ENCODE measurements around the gene ASIP.
"Not testable (repeated sequence)": the region's sequence is repeated elsewhere in the genome, so short reads cannot be mapped to it uniquely, and the experiment has no call there.

The ASIP gene

DNA sequence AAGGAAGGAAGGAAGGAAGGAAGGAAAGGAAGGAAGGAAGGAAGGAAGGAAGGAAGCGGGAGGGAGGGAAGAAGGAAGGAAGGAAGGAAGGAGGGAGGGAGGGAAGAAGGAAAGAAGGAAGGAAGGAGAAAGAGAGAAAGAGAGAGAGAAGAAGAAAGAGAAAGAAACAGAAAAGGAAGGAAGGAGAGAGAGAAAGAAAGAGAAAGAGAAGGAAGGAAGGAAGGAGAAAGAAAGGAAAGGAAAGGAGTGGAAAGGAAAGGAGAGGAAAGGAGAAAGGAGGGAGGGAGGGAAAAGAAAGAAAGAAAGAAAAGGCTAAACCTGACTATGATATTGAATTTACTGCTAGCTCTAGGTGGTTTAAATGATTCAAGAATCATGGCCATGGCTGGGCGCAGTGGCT, 5.3 kb upstream of the ASIP start:
- TF ChIP-seq, protein P1, sequence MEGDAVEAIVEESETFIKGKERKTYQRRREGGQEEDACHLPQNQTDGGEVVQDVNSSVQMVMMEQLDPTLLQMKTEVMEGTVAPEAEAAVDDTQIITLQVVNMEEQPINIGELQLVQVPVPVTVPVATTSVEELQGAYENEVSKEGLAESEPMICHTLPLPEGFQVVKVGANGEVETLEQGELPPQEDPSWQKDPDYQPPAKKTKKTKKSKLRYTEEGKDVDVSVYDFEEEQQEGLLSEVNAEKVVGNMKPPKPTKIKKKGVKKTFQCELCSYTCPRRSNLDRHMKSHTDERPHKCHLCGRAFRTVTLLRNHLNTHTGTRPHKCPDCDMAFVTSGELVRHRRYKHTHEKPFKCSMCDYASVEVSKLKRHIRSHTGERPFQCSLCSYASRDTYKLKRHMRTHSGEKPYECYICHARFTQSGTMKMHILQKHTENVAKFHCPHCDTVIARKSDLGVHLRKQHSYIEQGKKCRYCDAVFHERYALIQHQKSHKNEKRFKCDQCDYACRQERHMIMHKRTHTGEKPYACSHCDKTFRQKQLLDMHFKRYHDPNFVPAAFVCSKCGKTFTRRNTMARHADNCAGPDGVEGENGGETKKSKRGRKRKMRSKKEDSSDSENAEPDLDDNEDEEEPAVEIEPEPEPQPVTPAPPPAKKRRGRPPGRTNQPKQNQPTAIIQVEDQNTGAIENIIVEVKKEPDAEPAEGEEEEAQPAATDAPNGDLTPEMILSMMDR (IDR thresholded peaks at IDR 0.05; ENCODE audit: unreplicated experiment in 3 of 3), result no peak
- H3K36me3 Mint-ChIP-seq (ENCODE audit: low read depth), result peaks cover 10% of the 10 kb centered on the region
- H3K4me3 Mint-ChIP-seq, result no peak overlapping the region
- peaks cover 13% of the 10 kb centered on the region for H3K4me1 Mint-ChIP-seq
- H3K9me3 Mint-ChIP-seq, result peaks cover 40% of the 10 kb centered on the region
- no peak overlapping the region for H3K27ac Mint-ChIP-seq
- peaks cover 10% of the 10 kb centered on the region for H3K27me3 Mint-ChIP-seq (ENCODE audit: low read depth)

DNA sequence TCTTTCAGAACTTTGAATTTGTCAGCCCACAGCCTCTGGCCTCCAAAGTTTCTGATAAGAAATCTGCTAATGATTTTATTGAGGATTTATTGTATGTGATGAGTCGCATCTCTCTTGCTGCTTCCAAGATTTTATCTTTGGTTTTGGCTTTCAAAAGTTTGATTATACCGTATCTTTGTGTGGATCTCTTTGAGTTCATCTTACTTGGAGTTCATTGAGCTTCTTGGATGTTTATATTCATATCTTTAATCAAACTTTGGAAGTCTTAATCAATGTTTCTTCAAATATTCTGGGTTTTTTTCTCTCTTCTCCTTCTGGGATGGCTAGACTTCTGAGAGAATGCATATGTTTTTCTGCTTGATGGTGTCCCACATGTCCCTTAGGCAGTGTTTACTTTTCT, 3.3 kb upstream of the ASIP start:
- Mint-ChIP-seq H3K27ac (no peak overlapping the region), H3K9me3 (peaks cover 32% of the 10 kb centered on the region), H3K27me3 (ENCODE audit: low read depth) (peaks cover 10% of the 10 kb centered on the region), H3K4me3 (no peak overlapping the region), H3K4me1 (peaks cover 31% of the 10 kb centered on the region), H3K36me3 (ENCODE audit: low read depth) (peaks cover 10% of the 10 kb centered on the region)
- TF ChIP-seq, protein P1 (IDR thresholded peaks at IDR 0.05; ENCODE audit: unreplicated experiment in 3 of 3), result no peak

DNA sequence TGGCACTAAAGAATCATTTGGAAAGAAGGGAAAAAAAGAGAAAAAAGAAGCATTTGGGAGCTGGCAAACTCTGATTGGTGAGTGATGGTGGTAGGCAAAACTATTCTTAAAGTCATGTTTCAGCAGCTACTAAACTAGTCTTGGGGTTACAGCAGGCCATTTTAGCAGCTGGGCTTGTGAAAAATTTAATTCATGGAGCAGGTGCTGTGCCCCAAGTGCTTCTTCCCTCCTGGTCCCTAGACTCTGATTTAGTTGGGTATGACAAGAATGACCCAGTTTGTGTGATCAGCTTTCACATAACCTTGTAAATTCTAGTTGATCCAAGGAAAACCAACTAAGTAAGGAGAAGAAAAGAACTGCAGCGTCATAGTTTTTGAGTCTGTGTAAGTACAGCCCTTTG, 1.1 kb upstream of the ASIP start:
- H3K27me3 Mint-ChIP-seq (ENCODE audit: low read depth), result peaks cover 4% of the 10 kb centered on the region
- H3K36me3 Mint-ChIP-seq (ENCODE audit: low read depth), result peaks cover 10% of the 10 kb centered on the region
- TF ChIP-seq, protein P1 (IDR thresholded peaks at IDR 0.05; ENCODE audit: unreplicated experiment in 3 of 3), result no peak
- H3K27ac Mint-ChIP-seq, result no peak overlapping the region
- peaks cover 35% of the 10 kb centered on the region for H3K4me1 Mint-ChIP-seq
- H3K4me3 Mint-ChIP-seq, result no peak overlapping the region
- peaks cover 30% of the 10 kb centered on the region for H3K9me3 Mint-ChIP-seq

DNA sequence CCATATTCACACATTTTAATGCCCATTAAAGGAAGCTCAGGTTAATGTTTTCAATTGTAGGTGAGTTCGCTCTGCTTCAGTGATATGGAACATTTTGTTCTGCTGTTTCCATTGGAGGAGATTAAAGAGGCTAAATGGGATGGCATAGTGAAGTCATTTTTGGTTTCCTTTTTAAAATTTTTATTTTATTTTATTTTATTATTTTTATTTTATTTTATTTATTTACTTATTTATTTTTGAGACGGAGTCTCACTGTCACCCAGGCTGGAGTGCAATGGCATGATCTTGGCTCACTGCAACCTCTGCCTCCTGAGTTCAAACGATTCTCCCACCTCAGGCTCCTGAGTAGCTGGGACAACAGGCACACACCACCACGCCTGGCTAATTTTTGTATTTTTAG, 792 bp downstream of the ASIP start:
- not testable (repeated sequence) for H3K4me3 Mint-ChIP-seq
- Mint-ChIP-seq H3K36me3 (ENCODE audit: low read depth) (peaks cover 10% of the 10 kb centered on the region), H3K27ac (peak overlapping the region in 1 of 3 experiments; percentile 14)

DNA sequence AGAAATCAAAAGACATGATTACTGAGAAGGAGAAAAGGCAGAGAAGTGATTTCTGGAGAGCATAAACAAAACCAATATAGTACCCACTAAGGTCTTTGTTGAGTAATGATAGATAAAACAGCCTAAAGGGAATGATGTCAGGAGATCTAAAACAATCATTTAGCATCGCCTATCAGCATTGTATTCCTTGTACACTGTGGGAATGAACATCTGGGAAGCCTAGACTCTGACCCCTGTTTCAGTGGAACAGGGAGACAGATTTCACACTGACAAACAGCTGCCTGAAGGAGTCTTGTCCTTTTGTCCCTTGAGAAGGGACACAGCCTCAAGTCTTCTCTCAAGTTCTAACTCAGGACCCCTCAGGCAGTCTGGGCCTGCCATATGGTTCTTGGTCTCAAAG, 1.7 kb downstream of the ASIP start:
- no peaks in the 10 kb centered on the region for H3K27me3 Mint-ChIP-seq (ENCODE audit: low read depth)
- H3K27ac Mint-ChIP-seq, result peak overlapping the region in 1 of 3 experiments; percentile 29
- H3K9me3 Mint-ChIP-seq, result peaks cover 19% of the 10 kb centered on the region
- H3K4me1 Mint-ChIP-seq, result peaks cover 42% of the 10 kb centered on the region
- peaks cover 10% of the 10 kb centered on the region for H3K36me3 Mint-ChIP-seq (ENCODE audit: low read depth)
- H3K4me3 Mint-ChIP-seq, result no peak overlapping the region
- TF ChIP-seq, protein P1 (IDR thresholded peaks at IDR 0.05; ENCODE audit: unreplicated experiment in 3 of 3), result no peak

More for the DNA sequence above, 792 bp downstream of the ASIP start:
- not testable (repeated sequence) for H3K27me3 Mint-ChIP-seq (ENCODE audit: low read depth)
- Mint-ChIP-seq H3K9me3 (peaks cover 27% of the 10 kb centered on the region), H3K4me1 (peaks cover 42% of the 10 kb centered on the region)

DNA sequence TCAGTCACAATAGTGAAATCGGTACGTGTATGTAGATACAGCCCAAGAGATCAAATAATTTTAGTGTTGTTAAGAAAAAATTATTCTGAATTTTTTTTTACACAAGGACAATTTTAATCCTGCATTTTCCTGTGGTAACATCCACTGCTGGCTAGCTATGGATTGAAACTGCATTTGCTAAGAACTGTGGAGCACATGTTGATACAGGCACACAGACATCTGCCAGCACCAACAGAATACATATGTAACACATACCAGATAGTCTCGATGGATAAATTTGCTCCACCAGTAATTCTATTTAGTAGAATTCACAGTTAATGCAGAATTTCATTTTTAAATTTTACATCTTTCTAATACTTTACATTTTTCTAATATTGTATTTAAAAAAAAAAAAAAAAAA, 2.2 kb downstream of the ASIP start:
- Mint-ChIP-seq H3K4me3 (no peak overlapping the region), H3K27me3 (ENCODE audit: low read depth) (no peaks in the 10 kb centered on the region), H3K9me3 (peaks cover 14% of the 10 kb centered on the region), H3K4me1 (peaks cover 42% of the 10 kb centered on the region), H3K36me3 (ENCODE audit: low read depth) (peaks cover 6% of the 10 kb centered on the region), H3K27ac (no peak overlapping the region)
- TF ChIP-seq, protein P1 (IDR thresholded peaks at IDR 0.05; ENCODE audit: unreplicated experiment in 3 of 3), result no peak
